PC-9 (cell line): ENCODE measurements around the gene CDH24. TPM values are rescaled to one million over a fixed set of nuclear protein-coding genes. Genes with fewer than 3 reads are reported as not detected.
A peak's percentile ranks its signal among the peaks of the same experiment; 100 is the strongest.

Experiments
- Bru-seq: library from RNA; stranded (reverse); fragments of 400-500 nt; gene quantifications from one replicate; lab custom pipeline; 2021; lab: Mats Ljungman, UMichigan
- BruChase-seq, 2 experiments: library from RNA; stranded (reverse); fragments of 400-500 nt; gene quantifications; one replicate each; lab custom pipeline; 2021; lab: Mats Ljungman, UMichigan
- BruUV-seq: library from RNA; stranded (reverse); fragments of 400-500 nt; replicated peaks from 2 replicates; lab custom pipeline; 2021; lab: Mats Ljungman, UMichigan
- CTCF ChIA-PET: fragments of 300-600 bp; sonication (Branson Sonifier 250); formaldehyde crosslinking; loops from one replicate; lab custom pipeline; 2022; ENCODE audit warnings: antibody characterized with exemption; lab: Charles Lee
- POLR2A ChIA-PET: fragments of 300-600 bp; sonication (Branson Sonifier 250); formaldehyde crosslinking; loops from one replicate; lab custom pipeline; 2022; ENCODE audit warnings: antibody characterized with exemption; ENCODE audit not compliant: unreplicated experiment; lab: Charles Lee
- DNase-seq, 2 experiments: peaks; one replicate each; pipeline versions ENCODE4 v3.0.0 to v3.0.0-alpha.2; 2015 to 2022; ENCODE audit warnings: mixed read lengths in 1 of 2
- H2AFZ ChIP-seq: fragments of 200-600 bp; sonication (generic); 2 replicates; pipeline ENCODE4 v1.8.1; 2017; ENCODE audit warnings: antibody characterized with exemption
- H3F3A ChIP-seq: fragments of 200-600 bp; sonication (generic); 2 replicates; pipeline ENCODE4 v1.8.1; 2017; ENCODE audit warnings: antibody characterized with exemption, mild to moderate bottlenecking, low read depth; ENCODE audit not compliant: insufficient read depth
- H3K27ac ChIP-seq: fragments of 200-600 bp; sonication (generic); 2 replicates; pipeline ENCODE4 v1.6.1; 2016; ENCODE audit warnings: mixed run types
- H3K27me3 ChIP-seq: fragments of 200-600 bp; sonication (generic); 2 replicates; pipeline ENCODE4 v1.6.1; 2016; ENCODE audit warnings: low read depth, mixed run types; ENCODE audit not compliant: insufficient read depth
- H3K36me3 ChIP-seq: fragments of 200-600 bp; sonication (generic); 2 replicates; pipeline ENCODE4 v1.6.1; 2016; ENCODE audit warnings: low read depth, mixed run types
- H3K4me1 ChIP-seq: fragments of 200-600 bp; sonication (generic); replicated peaks from 2 replicates; pipeline ENCODE4 v1.6.1; 2016; ENCODE audit warnings: mixed run types; ENCODE audit not compliant: insufficient read depth
- H3K4me2 ChIP-seq: fragments of 200-600 bp; sonication (generic); 2 replicates; pipeline ENCODE4 v1.6.1; 2017; ENCODE audit warnings: mixed run types
- H3K4me3 ChIP-seq: fragments of 200-600 bp; sonication (generic); 2 replicates; pipeline ENCODE4 v1.6.1; 2016; ENCODE audit warnings: mixed run types
- H3K79me2 ChIP-seq: fragments of 200-600 bp; sonication (generic); 2 replicates; pipeline ENCODE4 v1.6.1; 2017; ENCODE audit warnings: low read depth, mixed run types
- H3K9me2 ChIP-seq: fragments of 200-600 bp; sonication (generic); 2 replicates; pipeline ENCODE4 v1.8.1; 2017; ENCODE audit warnings: mild to moderate bottlenecking; ENCODE audit not compliant: insufficient read depth
- H3K9me3 ChIP-seq: fragments of 200-600 bp; sonication (generic); 2 replicates; pipeline ENCODE4 v1.8.1; 2016; ENCODE audit warnings: low read depth; ENCODE audit not compliant: insufficient read depth
- H4K20me1 ChIP-seq: fragments of 200-600 bp; sonication (generic); 2 replicates; pipeline ENCODE4 v1.8.1; 2017; ENCODE audit not compliant: insufficient read depth
- CTCF ChIP-seq: fragments of 200-600 bp; sonication (generic); conservative IDR thresholded peaks from 2 replicates; pipeline ENCODE4 v1.6.1; 2017; ENCODE audit warnings: mixed run types, antibody characterized with exemption, mild to moderate bottlenecking, moderate library complexity
- EZH2 ChIP-seq: fragments of 200-600 bp; sonication (generic); IDR thresholded peaks from 2 replicates; pipeline ENCODE4 v1.8.0; 2017; ENCODE audit warnings: antibody characterized with exemption, low read depth
- intact Hi-C: fragments of 100-400 bp; cut with micrococcal nuclease; formaldehyde crosslinking; loops from one replicate; pipeline ENCODE4 v1.10.0; 2022; ENCODE audit not compliant: unreplicated experiment
- long read RNA-seq: library from polyadenylated mRNA; stranded (forward); transcript quantifications from one replicate; pipeline ENCODE4 v2.0.0, GENCODE V29; 2022
- total RNA-seq: library from RNA; stranded (reverse); gene quantifications from 2 replicates; pipeline ENCODE4 v1.2.3, GENCODE V29; 2021

Gene CDH24
- total RNA-seq, result 16.4 and 18.8 TPM in 2 replicates
- Bru-seq, nascent RNA, result percentile 38 among the genes with signal in this experiment
- BruChase-seq, experiment 1, labeled RNA remaining after a 2-hour chase, result percentile 55 among the genes with signal in this experiment
- percentile 78 among the genes with signal in this experiment for BruChase-seq, experiment 2, labeled RNA remaining after a 6-hour chase
- long read RNA-seq, partial matches to known transcripts, result 3 of 5 reads
- long read RNA-seq, other reads (novel, unspliced or antisense), result 1 of 5 reads

- peak within 1 kb of the TSS; percentile 90 for H3K4me2 ChIP-seq
- peak; percentile 40 to 78 for DNase-seq
- 0 out of 2 replicates have a peak, but pooled peaks cover 9% of the 10 kb centered on the region for H3K36me3 ChIP-seq
- no peaks in the 10 kb centered on the region for H3K27me3 ChIP-seq
- H2AFZ ChIP-seq, result peak within 1 kb of the TSS; percentile 58
- H3K79me2 ChIP-seq, result no peaks in the 10 kb centered on the region
- H3F3A ChIP-seq, result peaks cover 42% of the 10 kb centered on the region
- ChIA-PET CTCF (interaction anchor here (0.5 to 1.2 kb wide), 8 partner anchors 11 to 1069 kb away, joined by 3 to 6 read pairs (median 4); partner anchors contain the start of genes AJUBA and HAUS4), POLR2A (interaction anchor here (1.0 kb wide), 1 partner anchor 38 kb away, joined by 4 read pairs; the partner anchor contains the start of gene ACIN1)
- H4K20me1 ChIP-seq, result no peaks in the 10 kb centered on the region
- no TSS peak for BruUV-seq
- H3K4me3 ChIP-seq, result peak within 1 kb of the TSS; percentile 64
- peaks cover 17% of the 10 kb centered on the region for H3K4me1 ChIP-seq
- no peaks in the 10 kb centered on the region for H3K9me2 ChIP-seq
- no peak within 1 kb of the TSS for H3K27ac ChIP-seq
- H3K9me3 ChIP-seq, result no peaks in the 10 kb centered on the region
- no peak for TF ChIP-seq EZH2
- no peak for TF ChIP-seq CTCF
- intact Hi-C loops, result loop anchor here (2.0 to 5.0 kb wide), 3 partner anchors 130 to 1140 kb away; partner anchors contain the start of gene PRMT5
Measured at GRCh38 chr14:23056956-23057756, at the start of gene CDH24. TSS of gene CDH24 (minus strand) at chr14:23057520. CDS start at chr14:23055733, 1,787 bp downstream.

GRCh38 chr14:23106747-23107045, 49.4 kb upstream of the CDH24 start:
- Histone ChIP-seq H4K20me1 (no peaks in the 10 kb centered on the region), H3K4me3 (no peak overlapping the region), H3K4me1 (no peaks in the 10 kb centered on the region), H3K9me2 (no peaks in the 10 kb centered on the region), H3F3A (no peaks in the 10 kb centered on the region), H3K36me3 (no peaks in the 10 kb centered on the region), H2AFZ (no peak overlapping the region), H3K79me2 (no peaks in the 10 kb centered on the region), H3K4me2 (no peak overlapping the region), H3K27me3 (no peaks in the 10 kb centered on the region), H3K9me3 (no peaks in the 10 kb centered on the region), H3K27ac (no peak overlapping the region)
- TF ChIP-seq EZH2, result no peak
- no peak for TF ChIP-seq CTCF
- ChIA-PET POLR2A (no interaction called here), CTCF (no interaction called here)
- BruUV-seq, result no TSS peak
- DNase-seq, result no peak
- intact Hi-C loops, result no loop called here

GRCh38 chr14:23105348-23105824, 48.1 kb upstream of the CDH24 start:
- no peaks in the 10 kb centered on the region for H3K4me1 ChIP-seq
- H3K36me3 ChIP-seq, result no peaks in the 10 kb centered on the region
- no peaks in the 10 kb centered on the region for H3K79me2 ChIP-seq
- H3K27ac ChIP-seq, result no peak overlapping the region
- POLR2A ChIA-PET, result no interaction called here
- no peaks in the 10 kb centered on the region for H3K9me3 ChIP-seq
- H3K4me2 ChIP-seq, result no peak overlapping the region
- H2AFZ ChIP-seq, result no peak overlapping the region
- TF ChIP-seq CTCF, result no peak
- TF ChIP-seq EZH2, result no peak
- H3K27me3 ChIP-seq, result no peaks in the 10 kb centered on the region
- no peak for DNase-seq
- BruUV-seq, result no TSS peak
- CTCF ChIA-PET, result no interaction called here
- intact Hi-C loops, result no loop called here
- H3K4me3 ChIP-seq, result no peak overlapping the region
- H3K9me2 ChIP-seq, result no peaks in the 10 kb centered on the region
- no peaks in the 10 kb centered on the region for H4K20me1 ChIP-seq
- H3F3A ChIP-seq, result no peaks in the 10 kb centered on the region
